IPS-15b (cell line): ENCODE data around the gene ZFP64.
"Not testable (repeated sequence)": the region's sequence is repeated elsewhere in the genome, so short reads cannot be mapped to it uniquely, and the experiment has no call there.

Experiments used
- H3K27me3 ChIP-seq: one replicate; pipeline ENCODE4 v1.6.1; 2013; ENCODE audit warnings: low read length; ENCODE audit not compliant: control insufficient read depth, insufficient read depth
- H3K36me3 ChIP-seq: one replicate; pipeline ENCODE4 v1.6.1; 2013; ENCODE audit warnings: low read length; ENCODE audit not compliant: control insufficient read depth, insufficient read depth
- H3K4me1 ChIP-seq: one replicate; pipeline ENCODE4 v1.6.1; 2013; ENCODE audit warnings: mild to moderate bottlenecking, low read length; ENCODE audit not compliant: control insufficient read depth, insufficient read depth
- H3K4me3 ChIP-seq: one replicate; pipeline ENCODE4 v1.5.1; 2013; ENCODE audit warnings: low read depth, low read length
- H3K9ac ChIP-seq: one replicate; pipeline ENCODE4 v1.6.1; 2013; ENCODE audit warnings: low read depth, mild to moderate bottlenecking, low read length
- H3K9me3 ChIP-seq: one replicate; pipeline ENCODE4 v1.6.1; 2013; ENCODE audit warnings: mild to moderate bottlenecking, low read length; ENCODE audit not compliant: control insufficient read depth, insufficient read depth

ZFP64 gene

DNA sequence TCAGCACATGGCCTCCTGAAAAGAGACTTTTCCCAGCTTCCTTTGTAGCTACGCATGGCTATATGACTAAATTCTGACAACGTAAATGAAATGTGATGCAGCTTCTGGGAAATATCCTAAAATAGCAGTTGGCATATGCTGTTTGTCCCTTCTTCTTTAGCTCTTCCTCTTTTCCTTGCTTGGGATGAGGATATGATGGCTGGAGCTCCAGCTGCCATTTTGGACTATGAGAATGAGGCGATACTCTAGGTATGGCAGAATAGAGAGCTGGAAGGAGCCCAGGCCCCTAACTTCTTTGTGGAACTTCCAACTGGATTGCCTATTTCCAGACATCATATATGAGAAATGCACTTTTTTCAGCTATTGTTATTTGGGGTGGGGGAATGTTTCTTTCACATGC, 5.3 kb upstream of the ZFP64 start:
- no peak overlapping the region for H3K9ac ChIP-seq
- no peaks in the 10 kb centered on the region for H3K4me1 ChIP-seq
- H3K27me3 ChIP-seq, result no peaks in the 10 kb centered on the region
- no peak overlapping the region for H3K4me3 ChIP-seq
- no peaks in the 10 kb centered on the region for H3K36me3 ChIP-seq
- no peaks in the 10 kb centered on the region for H3K9me3 ChIP-seq

DNA sequence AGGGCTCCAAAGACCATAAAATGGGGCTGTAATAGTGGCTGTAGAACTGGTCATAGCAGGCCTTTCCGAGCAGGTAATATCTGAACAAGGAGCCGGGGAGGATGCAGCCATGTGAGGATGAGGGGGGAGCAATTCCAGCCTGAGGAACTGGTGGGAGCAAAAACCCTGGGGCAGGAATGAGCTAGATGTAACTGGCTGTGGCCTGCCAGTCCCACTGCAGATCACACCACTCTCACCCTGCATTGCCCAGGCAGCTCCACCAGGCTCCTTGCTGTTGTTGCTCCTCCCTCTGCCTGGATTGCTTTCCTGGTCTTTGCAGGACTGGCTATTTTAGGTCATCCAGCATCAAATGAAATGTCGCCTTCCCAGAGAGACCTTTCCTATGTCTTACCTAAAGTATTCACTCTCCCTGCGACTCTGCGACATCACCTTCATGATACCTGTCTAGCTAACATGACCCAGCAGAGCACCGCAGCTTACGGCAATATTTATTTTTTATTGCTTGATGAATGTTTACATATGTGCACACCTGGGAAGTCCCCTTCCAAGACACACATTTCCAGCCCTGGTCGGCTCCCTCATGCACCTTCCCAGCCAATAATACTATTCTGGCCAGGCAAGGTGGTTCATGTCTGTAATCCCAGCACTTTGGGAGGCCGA, 2.4 kb upstream of the ZFP64 start:
- no peaks in the 10 kb centered on the region for H3K27me3 ChIP-seq
- no peak overlapping the region for H3K4me3 ChIP-seq
- no peaks in the 10 kb centered on the region for H3K9me3 ChIP-seq
- H3K4me1 ChIP-seq, result peaks cover 4% of the 10 kb centered on the region
- no peaks in the 10 kb centered on the region for H3K36me3 ChIP-seq
- no peak overlapping the region for H3K9ac ChIP-seq

DNA sequence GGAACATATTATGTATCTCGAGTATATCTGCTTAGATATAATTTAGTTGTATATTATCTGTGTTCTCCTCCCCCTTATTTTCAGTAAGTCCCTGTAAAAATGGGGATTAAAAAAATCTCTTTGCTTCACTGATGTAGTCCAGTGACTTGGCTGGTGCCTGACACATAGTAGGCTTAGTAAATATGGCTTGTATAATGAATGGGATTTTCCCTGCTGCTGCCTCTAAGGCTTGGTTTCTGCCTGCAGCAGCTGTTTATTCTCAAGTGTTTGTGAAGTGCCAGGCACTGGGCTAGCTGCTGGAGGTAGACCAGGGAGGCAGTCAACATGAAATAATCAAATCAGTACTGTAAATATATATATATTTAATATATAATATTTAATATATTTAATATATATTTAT, 1.6 kb upstream of the ZFP64 start:
- Histone ChIP-seq H3K27me3 (no peaks in the 10 kb centered on the region), H3K9ac (no peak overlapping the region), H3K4me3 (no peak overlapping the region), H3K9me3 (no peaks in the 10 kb centered on the region), H3K36me3 (no peaks in the 10 kb centered on the region), H3K4me1 (peaks cover 4% of the 10 kb centered on the region)

DNA sequence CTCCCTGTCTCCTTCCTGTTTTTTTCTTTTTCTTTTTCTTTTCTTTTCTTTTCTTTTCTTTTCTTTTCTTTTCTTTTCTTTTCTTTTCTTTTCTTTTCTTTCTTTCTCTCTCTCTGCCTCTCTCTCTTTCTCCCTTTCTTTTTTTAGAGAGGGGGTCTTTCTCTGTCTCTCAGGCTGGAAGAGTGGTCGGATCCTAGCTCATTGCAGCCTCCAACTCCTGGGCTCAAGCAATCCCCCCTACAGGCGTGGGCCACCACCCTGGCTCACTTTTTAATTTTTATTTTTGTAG, 1.1 kb upstream of the ZFP64 start:
- not testable (repeated sequence) for H3K4me1 ChIP-seq, H3K36me3 ChIP-seq, H3K9me3 ChIP-seq, H3K9ac ChIP-seq, H3K27me3 ChIP-seq
- H3K4me3 ChIP-seq, result peak overlapping the region; percentile 90

DNA sequence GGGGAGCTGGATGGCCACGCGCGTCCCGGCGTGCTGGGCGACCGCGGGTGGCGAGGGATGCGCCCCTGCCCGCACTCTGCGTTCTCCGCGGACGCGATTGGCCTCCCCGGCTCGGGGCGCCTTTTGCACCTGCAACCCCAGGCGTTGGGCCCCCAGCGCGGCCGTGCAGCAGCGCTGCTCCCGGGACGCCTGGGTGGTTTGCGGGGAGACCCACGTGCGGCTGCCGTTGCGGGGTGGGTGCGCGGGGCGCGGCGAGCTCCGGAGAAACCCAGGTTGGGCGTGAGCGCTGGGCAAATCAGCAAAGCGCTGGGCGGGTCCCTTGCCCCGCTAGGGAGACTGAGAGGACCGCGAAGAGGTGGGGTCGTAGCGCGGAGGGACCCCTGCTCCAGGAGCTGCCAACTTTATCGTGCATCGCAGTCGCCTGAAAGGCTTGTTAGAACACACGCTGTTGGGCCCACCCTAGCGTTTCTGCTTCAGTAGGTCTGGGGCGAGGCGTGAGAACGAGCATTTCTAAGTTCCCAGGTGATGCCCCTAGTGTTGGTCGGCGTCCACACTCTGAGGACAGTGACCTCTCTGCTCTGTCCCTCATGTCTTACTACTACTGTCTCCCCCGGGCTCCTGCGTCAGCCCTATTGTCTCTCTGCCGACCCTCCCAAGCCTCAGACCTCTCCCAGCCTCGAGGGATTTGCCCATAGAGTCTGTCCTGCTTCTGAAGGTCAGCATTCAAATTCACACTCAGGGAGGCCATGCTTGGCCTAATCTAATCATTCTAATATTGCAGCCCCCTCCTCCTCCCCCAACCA, 538 bp upstream of the ZFP64 start:
- no peaks in the 10 kb centered on the region for H3K9me3 ChIP-seq
- no peaks in the 10 kb centered on the region for H3K36me3 ChIP-seq
- H3K9ac ChIP-seq, result peak overlapping the region; percentile 85
- no peaks in the 10 kb centered on the region for H3K27me3 ChIP-seq
- peak overlapping the region; percentile 90 for H3K4me3 ChIP-seq
- H3K4me1 ChIP-seq, result peaks cover 4% of the 10 kb centered on the region

DNA sequence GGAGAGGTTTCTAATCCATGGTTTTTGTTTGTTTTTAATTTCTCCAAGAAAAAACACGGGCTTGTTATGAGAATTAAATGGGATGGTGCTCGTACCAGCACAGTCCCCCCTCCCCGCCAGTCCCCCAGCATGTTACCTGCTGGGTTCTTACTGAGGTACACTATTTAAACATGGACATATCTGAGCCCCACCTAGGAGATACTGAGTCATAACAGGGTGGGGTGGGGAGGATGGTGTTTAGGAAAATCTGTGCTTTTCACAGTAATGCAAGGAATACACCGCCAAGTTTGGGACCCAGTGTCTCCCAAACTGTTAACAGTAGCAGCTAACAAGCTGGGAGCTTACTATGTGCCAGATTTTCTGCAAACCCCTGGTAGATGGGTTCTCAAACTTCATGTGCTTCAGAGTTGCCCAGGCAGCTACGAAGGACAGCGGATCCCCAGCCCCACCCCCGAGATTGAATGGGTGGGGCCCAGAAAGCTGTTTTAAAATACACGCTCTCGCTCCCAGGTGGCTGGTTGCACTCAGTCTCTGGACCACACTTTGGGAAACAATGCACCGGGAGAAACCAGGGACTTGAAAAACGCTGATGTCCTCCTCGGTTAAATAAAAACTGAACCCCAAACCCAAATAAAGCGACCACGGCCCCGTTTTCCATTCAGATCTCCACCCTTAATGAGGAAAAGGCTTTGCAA, 995 bp downstream of the ZFP64 start:
- Histone ChIP-seq H3K9ac (peak overlapping the region; percentile 85), H3K4me1 (peaks cover 4% of the 10 kb centered on the region), H3K9me3 (no peaks in the 10 kb centered on the region), H3K36me3 (no peaks in the 10 kb centered on the region), H3K27me3 (no peaks in the 10 kb centered on the region), H3K4me3 (peak overlapping the region; percentile 90)

DNA sequence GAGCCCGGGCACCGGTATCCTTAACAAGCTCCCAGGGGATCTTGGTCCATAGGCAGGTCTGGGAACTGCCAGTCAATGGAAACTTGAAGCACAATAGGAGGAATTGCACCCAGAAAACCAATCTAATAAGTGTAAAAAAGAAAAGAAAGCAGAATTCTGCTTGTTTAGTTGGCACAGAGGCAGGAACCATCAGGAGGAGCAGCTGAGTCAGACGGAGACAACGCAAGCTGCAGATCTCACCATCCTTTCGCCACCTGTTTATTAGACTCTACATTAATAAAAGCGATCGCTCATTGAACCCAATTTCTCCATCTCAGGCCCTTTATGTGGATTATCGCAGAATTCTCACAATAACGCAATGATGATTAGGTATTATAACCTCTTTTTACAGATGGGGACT, 9.8 kb downstream of the ZFP64 start:
- Histone ChIP-seq H3K9me3 (no peaks in the 10 kb centered on the region), H3K27me3 (no peaks in the 10 kb centered on the region), H3K36me3 (peaks cover 4% of the 10 kb centered on the region), H3K9ac (no peak overlapping the region), H3K4me1 (no peaks in the 10 kb centered on the region), H3K4me3 (no peak overlapping the region)

DNA sequence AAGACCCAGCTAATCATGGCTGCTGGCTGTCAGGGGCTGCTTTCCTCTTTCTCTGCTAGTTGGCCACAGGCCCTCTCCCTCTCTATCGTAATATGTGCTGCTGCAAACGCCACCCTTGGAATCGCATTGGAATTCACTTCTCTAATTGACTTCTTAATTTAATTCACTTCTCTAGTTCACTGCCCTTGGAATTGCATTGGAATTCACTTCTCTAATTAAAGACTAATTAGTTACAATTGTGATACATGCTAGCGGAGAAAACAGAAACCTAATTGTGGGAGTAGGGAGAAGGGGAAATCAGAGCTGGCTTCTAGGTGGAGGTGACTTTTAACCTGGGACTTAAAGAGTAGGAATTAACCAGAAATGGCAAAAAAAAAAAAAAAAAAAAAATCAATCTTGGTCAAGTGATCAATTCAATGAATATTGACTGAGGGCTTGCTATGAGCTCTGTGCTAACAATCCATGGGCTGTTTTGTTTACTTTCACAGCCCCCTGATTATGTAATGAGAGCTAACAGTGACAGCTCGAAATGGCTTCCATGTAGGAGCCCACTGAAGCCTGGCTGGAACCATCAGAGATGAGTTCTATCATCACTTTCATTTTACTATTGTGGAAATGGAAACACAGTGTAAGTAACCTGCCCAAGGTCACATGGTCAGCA, 11.3 kb downstream of the ZFP64 start:
- Histone ChIP-seq H3K4me3 (no peak overlapping the region), H3K9ac (no peak overlapping the region)

DNA sequence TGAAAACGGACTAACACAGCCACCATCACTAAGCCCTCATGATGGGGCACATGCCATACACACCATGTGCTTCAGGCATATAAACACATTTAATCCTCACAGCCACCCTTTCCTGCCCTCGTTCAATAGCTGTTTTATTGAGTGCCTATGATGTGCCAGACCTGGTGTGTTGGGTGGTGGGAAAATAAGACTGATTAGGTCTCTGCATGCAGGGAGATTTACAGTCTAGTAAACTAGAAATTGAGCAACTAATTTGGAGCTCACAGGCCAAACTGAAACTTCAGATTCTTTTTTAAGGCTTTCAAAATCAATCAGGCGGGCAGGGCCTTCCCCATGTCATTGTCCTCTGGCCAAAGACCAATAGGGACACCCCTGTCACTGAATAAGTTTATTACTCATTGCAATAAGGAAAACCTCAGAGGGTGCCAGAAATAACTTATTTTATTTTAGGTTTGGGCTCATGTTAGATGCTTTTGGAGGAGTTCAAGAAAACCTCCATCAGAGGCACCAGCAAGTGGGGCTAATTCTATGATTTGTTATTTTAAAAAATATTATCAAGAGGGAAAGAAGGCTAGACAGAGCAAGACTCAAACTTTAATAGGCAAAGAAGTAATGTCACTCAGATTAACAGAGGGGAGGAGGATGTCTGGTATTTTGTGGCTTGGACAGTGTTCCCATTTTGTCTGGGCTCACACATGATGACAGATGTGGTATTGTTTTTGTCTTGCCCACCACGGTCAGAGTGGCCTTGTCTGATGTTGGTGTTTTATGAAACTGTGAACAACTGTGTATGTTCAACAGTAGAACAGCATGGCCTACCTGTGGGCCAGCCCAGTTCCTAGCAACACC, 12.0 kb downstream of the ZFP64 start:
- Histone ChIP-seq H3K4me3 (no peak overlapping the region), H3K36me3 (no peaks in the 10 kb centered on the region), H3K4me1 (no peaks in the 10 kb centered on the region), H3K9me3 (no peaks in the 10 kb centered on the region), H3K9ac (no peak overlapping the region), H3K27me3 (no peaks in the 10 kb centered on the region)

More for the DNA sequence above, 11.3 kb downstream of the ZFP64 start:
- H3K27me3 ChIP-seq, result no peaks in the 10 kb centered on the region
- H3K4me1 ChIP-seq, result no peaks in the 10 kb centered on the region
- H3K9me3 ChIP-seq, result no peaks in the 10 kb centered on the region
- H3K36me3 ChIP-seq, result peaks cover 3% of the 10 kb centered on the region

DNA sequence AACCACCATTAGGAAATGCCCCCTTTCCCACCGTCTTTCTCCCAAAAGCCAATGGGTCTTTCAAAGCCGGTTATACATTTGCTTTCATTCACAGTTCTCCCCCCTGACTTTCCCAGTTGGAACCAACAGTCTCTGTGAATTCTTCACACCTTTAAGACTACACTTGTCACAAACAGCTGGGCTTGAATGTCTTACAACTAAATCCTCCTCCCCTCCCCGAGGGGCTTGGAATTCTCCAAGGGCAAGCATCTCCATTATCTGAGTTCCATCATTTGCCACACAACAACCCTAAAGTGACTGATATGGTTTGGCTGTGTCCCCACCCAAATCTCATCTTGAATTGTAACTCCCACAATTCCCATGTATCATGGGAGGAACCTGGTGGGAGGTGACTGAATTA, 12.9 kb downstream of the ZFP64 start:
- no peak overlapping the region for H3K9ac ChIP-seq
- H3K27me3 ChIP-seq, result no peaks in the 10 kb centered on the region
- no peaks in the 10 kb centered on the region for H3K36me3 ChIP-seq
- no peaks in the 10 kb centered on the region for H3K9me3 ChIP-seq
- no peak overlapping the region for H3K4me3 ChIP-seq
- no peaks in the 10 kb centered on the region for H3K4me1 ChIP-seq

DNA sequence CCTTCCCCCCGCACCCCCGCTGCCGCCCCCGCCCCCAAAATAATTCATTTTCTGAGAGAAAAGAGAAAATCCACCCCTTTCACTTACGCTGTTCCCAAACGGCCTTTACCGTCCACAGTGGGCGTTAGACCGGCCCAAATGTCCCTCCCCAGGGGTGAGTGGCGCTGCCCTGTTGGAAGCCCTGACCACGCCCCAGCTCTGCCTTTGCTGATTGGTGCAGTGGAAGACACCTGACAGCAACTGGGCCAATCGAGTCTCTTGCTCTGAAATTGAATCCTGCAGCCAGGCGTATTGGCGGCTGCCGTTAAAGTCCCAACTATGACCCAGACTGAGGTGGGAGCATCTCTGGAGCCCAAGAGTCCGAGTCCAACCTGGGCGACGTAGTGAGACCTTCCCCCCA, 15.7 kb downstream of the ZFP64 start:
- Histone ChIP-seq H3K4me1 (no peaks in the 10 kb centered on the region), H3K4me3 (no peak overlapping the region), H3K9ac (no peak overlapping the region), H3K36me3 (no peaks in the 10 kb centered on the region), H3K9me3 (no peaks in the 10 kb centered on the region), H3K27me3 (no peaks in the 10 kb centered on the region)
